ENCODE data around the gene TXNDC9.

- TF ChIP-seq, protein P1, sequence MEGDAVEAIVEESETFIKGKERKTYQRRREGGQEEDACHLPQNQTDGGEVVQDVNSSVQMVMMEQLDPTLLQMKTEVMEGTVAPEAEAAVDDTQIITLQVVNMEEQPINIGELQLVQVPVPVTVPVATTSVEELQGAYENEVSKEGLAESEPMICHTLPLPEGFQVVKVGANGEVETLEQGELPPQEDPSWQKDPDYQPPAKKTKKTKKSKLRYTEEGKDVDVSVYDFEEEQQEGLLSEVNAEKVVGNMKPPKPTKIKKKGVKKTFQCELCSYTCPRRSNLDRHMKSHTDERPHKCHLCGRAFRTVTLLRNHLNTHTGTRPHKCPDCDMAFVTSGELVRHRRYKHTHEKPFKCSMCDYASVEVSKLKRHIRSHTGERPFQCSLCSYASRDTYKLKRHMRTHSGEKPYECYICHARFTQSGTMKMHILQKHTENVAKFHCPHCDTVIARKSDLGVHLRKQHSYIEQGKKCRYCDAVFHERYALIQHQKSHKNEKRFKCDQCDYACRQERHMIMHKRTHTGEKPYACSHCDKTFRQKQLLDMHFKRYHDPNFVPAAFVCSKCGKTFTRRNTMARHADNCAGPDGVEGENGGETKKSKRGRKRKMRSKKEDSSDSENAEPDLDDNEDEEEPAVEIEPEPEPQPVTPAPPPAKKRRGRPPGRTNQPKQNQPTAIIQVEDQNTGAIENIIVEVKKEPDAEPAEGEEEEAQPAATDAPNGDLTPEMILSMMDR (IDR thresholded peaks at IDR 0.05; ENCODE audit: control extremely low read depth in 1 of 3, insufficient read depth in 1 of 3, low read depth in 1 of 3, low read length in 3 of 3): no peak
- TF ChIP-seq POLR2A (IDR thresholded peaks at IDR 0.05; ENCODE audit: control extremely low read depth in 1 of 2, low read depth in 2 of 2, low read length in 2 of 2) (no peak), POU5F1 (IDR thresholded peaks at IDR 0.05; ENCODE audit: low read depth, low read length) (no peak), RNF2 (IDR thresholded peaks at IDR 0.05; ENCODE audit: borderline replicate concordance, low read depth, low read length, missing control alignments, poor library complexity, severe bottlenecking) (no peak), SIN3A (conservative IDR thresholded peaks at IDR 0.05 in 1 of 2, IDR thresholded peaks at IDR 0.05 in 1 of 2; ENCODE audit: low read depth in 1 of 2, low read length in 2 of 2) (no peak), NRF1 (IDR thresholded peaks at IDR 0.05; ENCODE audit: low read depth, low read length) (no peak), TAF1 (IDR thresholded peaks at IDR 0.05; ENCODE audit: low read depth, low read length) (no peak), POLR2AphosphoS5 (IDR thresholded peaks at IDR 0.05; ENCODE audit: low read depth, low read length) (no peak)
- TF ChIP-seq, protein P2, sequence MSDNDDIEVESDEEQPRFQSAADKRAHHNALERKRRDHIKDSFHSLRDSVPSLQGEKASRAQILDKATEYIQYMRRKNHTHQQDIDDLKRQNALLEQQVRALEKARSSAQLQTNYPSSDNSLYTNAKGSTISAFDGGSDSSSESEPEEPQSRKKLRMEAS (IDR thresholded peaks at IDR 0.05): no peak
Observed at GRCh38 chr2:99373144-99373543, 37.0 kb upstream of the TXNDC9 start.
